Endometrium (tissue), 2 donors: ENCODE measurements around the gene ATF1.

Experiments
- FAIRE-seq: peaks from 2 replicates; lab custom pipeline; 2012; peaks lifted over from hg19 to GRCh38; lab: Jason Lieb, UNC
- donor health status: control.
- donor health status: control.

ATF1 gene

DNA sequence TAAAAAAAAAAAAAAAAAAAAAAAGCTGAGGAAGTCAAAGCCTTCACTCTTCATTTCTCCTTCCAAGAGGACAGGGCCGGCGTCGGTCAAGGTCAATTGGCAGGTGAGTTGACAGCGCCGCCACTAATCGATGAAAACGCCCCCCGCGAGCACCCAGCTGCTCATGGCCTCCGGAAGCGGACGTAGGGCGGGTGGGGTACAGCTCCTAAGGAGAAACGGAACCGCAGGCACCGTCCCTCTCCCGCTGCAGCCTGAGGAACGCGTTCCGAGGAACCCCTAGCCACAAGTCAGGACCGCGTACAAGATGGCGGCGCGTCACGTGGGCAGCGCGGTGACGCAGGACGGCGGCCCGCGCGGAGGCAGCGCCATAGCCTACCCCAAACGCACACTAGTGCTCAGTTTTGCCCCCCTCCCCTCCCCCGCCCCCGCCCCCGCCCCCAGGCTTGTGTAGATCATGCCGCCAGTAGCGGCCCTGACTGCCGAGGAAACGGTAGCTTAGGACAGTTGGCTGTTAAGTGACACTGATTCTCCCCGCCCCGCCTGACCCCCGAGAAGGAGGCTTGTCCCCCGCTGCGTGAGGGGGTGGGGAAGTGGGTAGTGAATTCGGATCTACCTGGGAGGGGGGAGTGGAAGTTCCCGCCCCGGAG is at the start of gene ATF1:
TSS of gene ATF1 (plus strand) at position 463 of the 647 bp plus-strand sequence. CDS start 16,045 bp downstream, outside the sequence.
- no peak for FAIRE-seq

DNA sequence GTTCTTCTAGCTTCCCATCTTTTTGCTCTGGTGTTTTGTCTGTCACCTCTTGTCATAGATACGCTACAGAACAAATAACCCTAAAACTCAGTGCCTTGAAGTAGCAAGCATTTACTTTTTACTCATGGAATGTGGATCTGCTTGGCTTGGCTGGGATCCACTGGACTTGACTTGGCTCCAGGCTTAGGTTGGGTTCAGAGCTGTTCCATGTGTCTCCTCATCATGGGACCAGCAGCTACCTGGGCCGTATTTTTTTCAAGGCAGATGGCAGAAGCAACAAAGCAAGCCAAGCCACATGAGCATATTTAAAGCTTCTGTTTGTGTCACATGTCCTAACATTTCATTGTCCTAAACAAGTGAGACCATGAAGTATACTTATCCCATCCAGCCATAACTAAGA is 48.7 kb upstream of the ATF1 start:
- no peak for FAIRE-seq

DNA sequence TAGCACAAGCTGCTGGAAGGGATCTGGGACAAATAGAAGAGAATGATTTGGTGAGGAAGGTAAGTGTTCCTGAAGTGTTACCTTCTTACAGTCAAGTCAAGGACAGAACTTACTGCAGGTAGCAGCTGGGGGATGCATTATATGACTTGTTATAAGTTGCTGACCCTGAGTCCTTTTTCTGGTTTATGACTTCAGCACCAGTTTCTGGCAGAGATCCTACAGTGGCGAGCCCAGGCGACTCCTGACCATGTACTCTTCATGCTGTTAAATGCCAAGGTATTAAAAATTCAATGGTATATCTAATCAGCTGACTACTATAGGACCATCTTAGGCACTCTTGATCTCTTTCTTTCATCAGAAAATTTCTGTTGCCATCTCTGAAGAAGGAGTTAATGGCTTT is 45.1 kb upstream of the ATF1 start:
- FAIRE-seq = no peak

DNA sequence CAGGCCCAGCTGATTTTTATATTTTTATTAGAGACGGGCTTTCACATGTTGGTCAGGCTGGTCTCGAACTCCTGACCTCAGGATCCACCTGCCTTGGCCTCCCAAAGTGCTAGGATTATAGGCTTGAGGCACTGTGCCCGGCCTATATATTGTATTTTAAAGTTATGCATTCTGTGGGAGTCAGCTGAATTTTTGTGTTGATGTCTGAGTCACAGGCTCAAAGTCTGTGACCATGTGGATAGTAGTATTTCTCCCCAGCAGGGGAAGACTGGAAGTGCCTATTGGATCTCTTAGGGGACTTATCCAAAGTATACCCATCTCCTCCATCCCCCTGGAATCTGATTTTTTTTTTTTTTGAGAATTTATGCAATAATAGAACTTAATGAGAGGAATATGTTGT is 43.8 kb upstream of the ATF1 start:
- no peak for FAIRE-seq

DNA sequence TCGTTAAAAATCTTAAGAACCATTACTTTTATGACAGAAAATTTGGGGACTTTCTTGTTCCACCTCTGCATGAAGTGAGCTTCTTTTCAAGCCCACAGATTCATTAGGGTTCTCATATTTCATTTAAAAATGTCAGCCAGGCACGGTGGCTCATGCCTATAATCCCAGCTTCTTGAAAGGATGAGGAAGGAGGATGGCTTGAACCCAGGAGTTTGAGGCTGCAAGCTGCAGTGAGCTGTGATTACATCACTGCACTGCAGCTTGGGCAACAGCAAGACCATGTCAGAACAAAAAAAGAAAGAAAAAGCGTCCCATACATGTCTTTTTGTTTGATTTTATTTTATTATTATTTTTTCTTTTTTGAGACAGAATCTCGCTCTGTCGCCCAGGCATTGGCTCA is 43.4 kb upstream of the ATF1 start:
- FAIRE-seq = no peak

DNA sequence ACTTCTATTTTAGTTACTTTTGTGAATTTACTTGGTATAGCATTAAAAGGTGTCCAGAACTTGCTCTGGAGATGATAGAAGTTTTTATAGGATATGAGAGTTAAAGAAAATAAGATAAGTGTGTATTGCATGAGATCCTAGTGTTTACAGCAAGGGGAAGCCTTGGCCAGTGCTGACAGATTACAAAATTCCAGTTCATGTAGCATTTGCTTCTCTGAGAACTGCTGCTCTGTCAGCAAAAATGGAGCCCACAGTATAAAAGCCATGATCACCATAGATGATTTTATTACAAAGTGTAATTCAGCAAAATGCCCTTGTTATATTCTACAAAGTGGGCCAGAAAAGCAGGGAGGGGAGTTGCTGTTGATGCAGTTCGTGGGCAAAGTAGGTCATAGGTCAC is 40.0 kb upstream of the ATF1 start:
- no peak for FAIRE-seq

DNA sequence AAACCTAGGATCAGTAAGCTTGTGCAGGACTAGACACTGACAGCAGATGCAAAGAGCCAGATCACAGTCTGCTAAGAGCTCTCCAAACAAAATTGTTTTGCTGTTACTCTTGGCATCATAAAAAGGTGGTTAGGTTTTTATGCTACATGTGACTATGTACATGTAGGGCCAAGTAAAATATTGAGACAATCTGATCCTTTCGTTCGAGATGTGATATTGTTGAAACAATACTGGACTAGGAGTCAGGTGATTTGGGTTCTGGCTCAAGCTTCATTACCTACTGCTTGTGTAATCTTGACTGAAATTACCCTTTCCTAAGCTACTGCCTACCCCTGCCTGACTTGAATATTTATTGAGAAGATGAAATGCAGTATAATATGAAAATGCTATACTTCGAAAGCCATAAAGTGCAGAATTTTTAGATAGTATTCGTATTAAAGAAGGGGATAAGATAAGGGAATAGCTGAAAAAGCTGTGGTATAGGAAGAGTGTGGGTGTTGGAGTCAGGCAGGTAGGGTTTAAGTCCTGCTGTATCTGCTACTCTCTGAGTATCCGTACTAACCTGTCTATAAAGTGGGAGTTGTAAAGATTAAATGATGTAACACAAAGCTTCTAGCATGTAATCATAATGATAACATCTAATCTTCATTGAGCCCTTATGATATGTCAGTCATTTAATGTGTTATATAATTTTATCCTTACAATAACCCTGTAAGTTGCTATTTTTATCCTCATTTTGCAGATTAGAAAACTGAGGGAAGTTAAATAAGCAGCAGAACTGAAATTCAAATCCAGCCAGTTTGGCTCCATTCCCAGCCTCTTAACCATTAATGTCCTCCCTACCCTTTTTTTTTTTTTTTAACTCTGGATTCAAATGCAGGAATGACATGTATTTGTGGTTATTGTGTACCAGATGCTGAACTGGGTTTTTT is 38.6 kb upstream of the ATF1 start:
- no peak for FAIRE-seq

DNA sequence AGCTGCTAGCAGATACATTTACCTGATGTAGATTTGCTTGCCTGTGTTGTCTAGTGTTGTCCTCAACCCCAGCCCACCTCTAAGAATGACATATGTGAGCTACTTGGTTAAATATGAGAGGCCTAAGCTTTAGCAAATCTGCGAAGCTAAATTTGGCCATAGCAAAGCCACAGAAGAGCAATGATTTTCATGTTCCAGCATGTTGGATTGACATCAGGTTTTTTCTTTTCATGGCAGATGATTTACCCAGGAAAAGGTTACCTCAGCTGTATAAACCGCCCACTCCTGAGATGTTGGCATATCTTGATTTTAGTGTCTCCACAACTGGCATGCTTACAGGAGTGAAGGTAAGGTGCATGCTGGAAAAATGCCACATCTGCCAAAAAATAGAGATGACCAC is 36.4 kb upstream of the ATF1 start:
- no peak for FAIRE-seq

DNA sequence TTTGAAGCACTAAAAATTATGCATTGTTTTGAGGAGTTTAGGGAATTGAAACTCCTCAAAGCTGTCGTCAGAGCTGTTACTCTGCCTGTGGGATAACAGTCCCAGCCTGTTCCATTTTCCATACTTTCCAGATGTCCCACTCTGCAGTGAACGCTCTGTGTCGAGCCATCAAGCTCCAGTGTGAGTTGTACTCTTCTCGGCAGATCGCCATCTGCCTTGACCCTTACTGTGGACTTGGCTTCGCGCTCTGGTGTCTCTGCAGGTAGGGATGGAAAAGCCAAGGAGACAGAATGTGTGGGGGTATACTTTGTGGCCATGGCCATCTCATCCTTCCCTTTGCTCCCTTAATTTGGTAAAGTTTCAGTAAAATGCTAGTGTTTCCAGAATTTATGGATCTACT is 35.5 kb upstream of the ATF1 start:
- FAIRE-seq = no peak

DNA sequence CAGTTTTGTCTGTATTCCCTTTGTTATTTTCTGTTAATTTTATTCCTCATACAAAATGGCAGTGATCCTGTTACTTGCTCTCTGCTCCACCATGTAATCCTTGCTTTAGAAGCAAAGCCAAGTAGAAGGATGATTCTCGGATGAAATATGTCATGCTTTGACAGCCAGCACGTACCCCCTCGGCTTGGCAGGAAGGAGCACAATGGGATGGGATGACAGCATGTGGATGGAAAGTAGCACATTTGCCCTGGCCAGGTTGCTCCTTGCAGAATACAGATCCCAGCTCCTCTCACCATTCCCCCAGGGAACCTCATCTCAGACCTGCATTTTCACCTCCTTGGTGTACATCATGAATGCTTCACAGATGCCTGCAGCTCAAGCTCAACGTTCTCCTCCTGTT is 35.1 kb upstream of the ATF1 start:
- no peak for FAIRE-seq

DNA sequence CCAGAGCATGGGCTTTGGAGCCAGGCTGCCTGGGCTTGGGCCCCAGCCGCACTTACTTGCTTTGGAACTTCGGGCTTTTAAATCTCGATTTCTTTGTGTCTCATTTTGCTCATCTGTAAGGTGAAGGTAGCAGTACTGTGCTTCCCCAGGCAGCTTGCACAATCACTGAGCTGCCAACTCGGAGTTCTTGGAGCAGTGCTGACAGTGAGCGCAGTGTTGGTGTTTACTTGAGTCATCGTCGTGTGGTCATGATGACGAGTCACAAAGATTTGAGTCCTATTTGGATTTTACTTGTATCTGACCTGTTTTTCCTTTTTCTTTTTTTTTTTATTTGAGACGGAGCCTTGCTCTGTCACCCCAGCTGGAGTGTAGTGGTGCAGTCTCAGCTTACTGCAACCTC is 31.3 kb upstream of the ATF1 start:
- FAIRE-seq = no peak

DNA sequence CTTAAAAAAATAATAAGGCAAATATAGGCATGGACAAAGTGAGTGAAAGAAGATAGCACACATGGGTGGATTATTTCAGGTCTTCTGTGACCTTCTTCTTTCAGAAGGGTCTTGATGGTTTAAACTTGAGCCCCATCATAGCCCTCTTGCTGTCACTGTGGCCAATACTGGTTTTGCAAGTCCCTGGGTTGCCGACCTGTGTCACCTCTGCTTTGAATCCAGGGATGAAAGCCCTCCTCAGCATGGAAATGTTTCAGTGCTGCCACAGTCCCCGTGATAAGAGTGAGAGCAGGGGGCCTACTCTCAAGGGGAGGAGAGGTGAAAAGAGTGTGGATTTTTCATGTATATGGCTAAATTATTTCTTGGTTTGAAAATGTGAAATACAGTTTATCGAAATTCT is 30.2 kb upstream of the ATF1 start:
- FAIRE-seq = no peak

DNA sequence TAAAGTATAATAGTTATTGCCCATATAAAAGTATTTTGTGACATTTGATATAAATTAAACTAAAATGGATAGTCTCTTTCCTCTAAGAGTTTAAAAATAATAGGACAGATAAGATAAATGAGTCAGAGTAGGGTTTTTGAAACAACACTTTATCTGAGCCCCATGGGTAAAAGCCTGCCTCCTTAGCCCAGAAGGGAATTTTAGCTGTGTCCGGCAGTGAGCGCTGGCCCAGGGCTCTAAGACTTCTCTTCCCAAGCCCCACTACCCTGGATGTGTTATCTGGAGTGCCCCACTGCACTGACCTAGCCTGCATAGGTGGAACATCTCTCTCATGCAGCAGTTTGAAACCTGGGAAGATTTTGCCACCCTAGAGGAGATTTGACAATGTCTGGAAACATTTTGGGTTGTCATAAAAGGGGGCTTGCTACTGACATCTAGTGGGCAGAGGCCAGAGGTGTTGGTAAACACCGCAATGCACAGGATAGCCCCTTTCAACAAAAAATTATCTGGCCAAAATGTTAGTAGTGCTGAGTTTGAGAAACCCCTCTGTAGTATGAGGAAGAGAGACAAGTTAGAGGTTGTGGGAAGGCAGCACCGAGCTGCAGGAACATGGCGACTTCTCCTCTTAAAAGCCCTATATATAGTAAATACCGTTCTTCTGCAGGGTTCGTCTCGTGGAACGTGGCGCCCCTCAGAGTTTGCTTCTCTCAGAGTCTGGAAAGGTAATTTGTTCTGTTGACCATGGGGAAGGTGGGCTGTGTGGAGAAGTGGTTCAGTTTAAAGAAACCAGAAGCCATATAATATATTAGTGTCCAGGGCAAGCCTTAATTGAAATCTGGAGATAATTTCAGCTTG is 29.3 kb upstream of the ATF1 start:
- no peak for FAIRE-seq

DNA sequence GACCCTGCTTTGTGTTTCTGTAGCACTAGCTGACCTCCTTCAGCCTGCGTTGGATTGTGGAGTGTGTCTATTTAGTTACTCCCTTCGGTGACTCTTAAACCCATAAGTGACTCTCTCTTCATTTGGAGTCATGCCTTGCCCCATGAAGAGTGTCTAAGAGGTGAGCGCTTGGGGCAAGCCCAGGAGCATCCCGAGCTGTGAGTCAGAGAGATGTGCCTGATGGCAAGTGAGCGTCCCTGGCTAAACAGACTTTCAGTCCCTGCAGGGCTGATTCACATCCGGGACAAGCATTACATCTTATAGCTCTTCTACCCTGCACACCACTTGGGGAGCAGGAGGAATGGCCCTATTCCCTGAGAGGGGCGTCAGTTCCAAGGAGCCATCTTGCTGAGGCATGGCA is 24.3 kb upstream of the ATF1 start:
- FAIRE-seq = no peak

DNA sequence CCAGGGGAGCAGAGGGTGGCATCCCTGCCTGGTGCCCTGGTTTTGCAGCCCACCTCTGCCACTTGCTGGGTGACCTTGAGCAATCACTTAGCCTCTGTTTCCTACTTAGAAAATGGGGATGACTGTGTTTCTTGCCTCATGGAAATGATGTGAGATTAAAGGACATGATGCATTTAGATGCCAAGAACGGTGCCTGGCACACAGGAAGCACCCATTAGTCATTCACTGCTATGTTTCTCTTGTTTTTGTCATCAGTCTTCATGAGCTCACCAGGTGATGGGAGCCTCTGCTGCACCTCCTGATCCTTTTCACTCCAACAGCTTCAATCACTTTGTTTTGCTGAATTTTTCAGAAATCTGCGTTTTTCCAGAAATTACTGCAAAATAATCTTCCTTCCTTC is 23.6 kb upstream of the ATF1 start:
- FAIRE-seq = no peak

DNA sequence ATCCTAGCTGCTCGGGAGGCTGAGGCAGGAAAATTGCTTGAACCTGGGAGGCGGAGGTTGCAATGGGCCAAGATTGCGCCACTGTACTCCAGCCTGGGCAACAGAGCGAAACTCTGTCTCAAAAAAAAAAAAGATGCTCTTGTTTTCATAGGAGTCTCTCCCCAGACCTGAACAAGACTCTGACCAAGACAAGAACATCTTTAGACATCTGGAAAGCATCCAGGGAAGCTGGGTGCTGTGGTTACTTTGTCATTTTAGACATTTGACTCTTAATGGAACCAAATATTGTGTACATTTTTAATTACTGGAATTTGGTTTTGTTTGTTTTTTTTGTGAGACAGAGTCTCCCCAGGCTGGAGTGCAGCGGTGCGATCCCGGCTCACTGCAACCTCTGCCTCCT is 21.1 kb upstream of the ATF1 start:
- FAIRE-seq = no peak

DNA sequence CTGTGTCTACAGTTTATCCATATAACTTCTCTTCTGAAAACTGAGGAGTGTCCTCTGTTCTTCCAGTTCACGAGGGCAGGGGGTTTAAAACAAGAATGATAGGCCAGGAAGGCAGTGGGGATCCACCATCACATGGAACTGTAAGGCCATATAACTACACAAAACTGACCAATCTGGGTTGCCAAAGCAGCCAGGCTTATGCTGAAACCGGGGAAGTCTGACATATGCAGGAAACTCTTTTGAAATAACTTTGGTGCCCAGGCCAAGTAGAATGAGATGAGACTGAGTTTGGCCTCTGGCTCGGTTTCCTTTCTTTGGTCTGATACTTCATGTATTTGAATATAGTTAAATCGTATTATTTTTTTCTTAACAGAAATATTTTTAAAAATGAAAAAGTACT is 18.0 kb upstream of the ATF1 start:
- no peak for FAIRE-seq

DNA sequence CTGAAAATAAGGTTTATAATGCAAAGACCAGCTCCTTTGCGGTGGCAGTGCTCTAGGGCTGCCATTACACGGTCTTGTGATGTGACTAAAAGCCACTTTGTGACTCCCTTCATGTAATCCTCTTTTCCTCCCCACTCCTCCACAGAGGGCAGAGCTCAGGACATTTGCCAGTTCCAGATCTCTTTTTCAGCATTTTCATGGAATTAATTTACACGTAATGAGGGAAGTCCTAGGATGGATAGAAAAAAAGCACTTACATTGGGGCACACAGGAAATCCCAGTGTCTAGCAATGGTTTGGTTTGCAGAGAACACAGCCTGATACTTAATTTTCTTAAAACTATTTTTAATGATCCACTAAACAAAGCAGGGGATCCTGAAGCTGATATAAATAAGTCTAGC is 17.5 kb upstream of the ATF1 start:
- FAIRE-seq = no peak

DNA sequence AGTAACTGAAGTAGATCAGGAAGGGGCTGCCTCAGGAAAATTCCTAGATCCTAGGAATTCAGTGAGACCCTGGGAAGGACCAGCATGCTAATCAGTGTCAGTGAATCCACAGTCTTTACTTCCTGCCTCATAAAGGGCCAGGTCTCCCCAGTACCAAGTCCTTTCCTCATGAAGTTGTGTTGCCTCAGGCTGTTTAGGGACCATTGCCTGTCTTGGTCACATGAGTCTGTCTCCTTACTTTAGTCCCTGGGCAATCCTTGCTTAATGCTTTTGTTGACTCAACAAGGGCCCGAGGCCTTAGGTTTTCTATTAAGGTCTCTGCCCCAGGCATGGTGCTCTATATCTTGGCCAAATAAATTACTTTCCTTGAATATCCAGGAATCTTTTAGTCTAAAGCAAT is 16.1 kb upstream of the ATF1 start:
- FAIRE-seq = no peak

DNA sequence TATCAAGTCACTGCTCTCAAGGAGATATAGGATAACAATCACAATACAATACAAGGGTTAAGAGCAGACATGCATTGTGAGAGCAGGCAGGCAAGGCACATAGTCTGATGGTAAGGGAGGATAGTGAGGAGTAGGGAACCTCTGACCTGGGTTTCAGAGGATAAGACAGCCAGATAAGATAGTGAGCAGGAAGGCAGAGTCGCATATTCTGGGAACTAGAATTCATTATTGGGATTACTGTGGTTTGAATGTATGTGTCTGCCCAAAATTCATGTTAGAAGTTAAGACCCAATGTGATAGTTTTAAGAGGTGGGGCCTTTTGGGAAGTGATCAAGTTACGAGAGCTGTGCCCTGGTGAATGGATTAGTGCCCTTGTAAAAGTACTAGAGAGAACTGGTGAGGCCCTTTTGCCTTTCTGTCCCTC is 14.4 kb upstream of the ATF1 start:
- no peak for FAIRE-seq

DNA sequence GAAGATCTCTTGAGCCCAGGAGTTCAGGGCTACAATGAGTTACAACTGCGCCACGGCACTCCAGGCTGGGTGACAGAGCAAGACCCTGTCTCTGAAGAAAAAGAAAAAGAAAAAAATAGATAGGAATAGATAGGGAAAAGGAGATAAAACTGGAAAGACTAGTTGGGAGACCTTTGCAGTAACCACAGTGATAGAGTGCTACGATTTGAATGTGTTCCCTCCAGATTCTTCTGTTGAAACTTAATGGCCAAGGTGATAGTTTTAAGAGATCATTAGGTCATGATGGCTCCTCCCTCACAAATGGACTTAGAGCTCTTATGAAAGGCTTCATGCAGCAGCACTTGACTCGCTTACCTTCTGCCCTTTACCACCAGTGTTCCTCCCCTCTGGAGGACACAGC is 13.5 kb upstream of the ATF1 start:
- no peak for FAIRE-seq

DNA sequence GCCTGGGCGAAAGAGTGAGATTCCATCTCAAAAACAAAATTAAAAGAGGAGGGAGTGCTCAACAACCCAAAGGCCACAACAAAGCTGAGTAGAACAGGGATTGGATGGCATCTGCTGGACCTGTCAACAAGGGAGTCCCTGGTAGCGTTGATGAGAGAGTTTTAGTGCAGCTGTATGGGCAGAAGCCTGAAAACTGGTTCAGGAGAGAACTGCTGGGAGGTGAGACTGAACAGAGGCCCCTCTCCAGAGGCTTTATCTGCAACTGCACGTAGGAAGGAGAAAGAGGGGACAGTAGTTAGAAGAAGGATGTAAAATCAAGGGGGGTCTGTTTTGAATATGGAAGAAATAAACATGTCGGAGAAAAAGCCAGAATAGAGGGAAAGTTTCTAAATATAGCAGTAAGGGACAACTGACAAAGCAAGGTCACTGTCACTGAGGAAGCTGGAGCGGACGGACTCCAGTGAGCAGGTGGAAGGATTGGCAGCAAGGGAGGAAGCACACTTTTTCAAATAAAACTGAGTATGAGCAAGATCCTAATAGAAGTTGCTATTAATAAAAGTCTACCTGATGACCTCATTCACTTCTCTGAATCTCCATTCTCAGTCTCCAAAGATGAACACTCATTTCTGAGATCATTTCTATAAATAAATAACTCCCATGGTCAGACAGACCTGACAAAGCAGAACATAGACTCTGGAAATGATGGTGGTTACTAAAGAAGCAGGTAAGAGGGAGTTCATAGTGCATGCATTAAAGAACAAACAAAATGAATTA is 11.8 kb upstream of the ATF1 start:
- FAIRE-seq = no peak
